Suprapubic skin (tissue), 4 donors: ENCODE measurements around the gene ASCC1. TPM values are rescaled to one million over a fixed set of nuclear protein-coding genes. Genes with fewer than 3 reads are reported as not detected.

Source experiments
- DNase-seq, 2 donors: peaks; one replicate each; pipeline ENCODE4 v3.0.0-alpha.2; 2019; ENCODE audit warnings: low spot score in 2 of 2
- H3K27ac ChIP-seq: fragments of 200-600 bp; sonication (generic); one replicate; pipeline ENCODE4 v1.5.1; 2019
- H3K27me3 ChIP-seq: fragments of 200-600 bp; sonication (generic); one replicate; pipeline ENCODE4 v1.5.1; 2019
- H3K36me3 ChIP-seq: fragments of 200-600 bp; sonication (generic); one replicate; pipeline ENCODE4 v1.5.1; 2019
- H3K4me1 ChIP-seq: fragments of 200-600 bp; sonication (generic); one replicate; pipeline ENCODE4 v1.5.1; 2019
- H3K4me3 ChIP-seq: fragments of 200-600 bp; sonication (generic); one replicate; pipeline ENCODE4 v1.5.1; 2019; ENCODE audit warnings: mild to moderate bottlenecking
- H3K9me3 ChIP-seq: fragments of 200-600 bp; sonication (generic); one replicate; pipeline ENCODE4 v1.5.1; 2019
- EP300 ChIP-seq: sonication (generic); formaldehyde crosslinking; IDR thresholded peaks from one replicate; pipeline ENCODE4 v1.6.1; 2017; ENCODE audit warnings: antibody characterized with exemption
- POLR2A ChIP-seq, 2 donors: fragments of 450-650 bp; IDR thresholded peaks; one replicate each; pipeline ENCODE4 v1.6.1; 2017; ENCODE audit warnings: antibody characterized with exemption in 2 of 2, mild to moderate bottlenecking in 2 of 2, moderate library complexity in 2 of 2
- POLR2AphosphoS5 ChIP-seq, 3 donors: sonication (generic); formaldehyde crosslinking; IDR thresholded peaks; one replicate each; pipeline ENCODE4 v1.6.1; 2017; ENCODE audit warnings: antibody characterized with exemption in 3 of 3
- WGBS: methylation state at CpG from one replicate; pipeline ENCODE4 v1.1.5; 2018; 5-methylcytosine and 5-hydroxymethylcytosine counted together
- total RNA-seq, 4 donors: library from RNA; depleted of rRNA; stranded (reverse); fragments of >200 nt; gene quantifications; one replicate each; pipeline ENCODE4 v1.1.0, GENCODE V29; 2016
- TF ChIP-seq, protein P1 (sequence below), 2 donors: fragments of 200-600 bp in 1 of 2; fragments of 450-650 bp in 1 of 2; sonication (generic) in 1 of 2; IDR thresholded peaks; one replicate each; pipeline ENCODE4 v1.5.1; 2016 to 2019; ENCODE audit warnings: antibody characterized with exemption in 2 of 2, mild to moderate bottlenecking in 1 of 2, moderate library complexity in 1 of 2

ASCC1 gene
- total RNA-seq, 4 donors from 2014 or later = 20.2 to 31.7 (median 21.2) TPM

DNA sequence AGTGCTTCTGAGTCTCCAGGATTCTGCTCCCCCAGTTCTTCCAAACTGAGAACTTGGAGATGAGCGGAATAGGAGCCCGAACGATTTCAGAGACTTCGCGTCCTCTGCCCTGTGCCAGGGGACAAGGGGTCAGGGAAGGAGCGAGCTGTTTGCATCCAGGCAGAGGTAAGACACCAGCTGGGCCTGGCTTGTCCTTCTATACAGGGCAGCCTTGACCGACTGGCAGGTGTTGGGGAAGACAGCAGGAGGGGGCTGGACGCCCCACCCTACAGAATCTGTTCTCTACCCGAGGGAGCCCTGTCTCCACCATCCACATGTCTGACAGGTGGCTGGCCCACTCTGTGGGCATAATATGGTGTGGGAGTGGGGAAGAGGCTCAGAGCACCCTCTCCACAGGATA lies 134.9 kb downstream of the ASCC1 start:
- Histone ChIP-seq H3K36me3 (no peaks in the 10 kb centered on the region), H3K9me3 (no peaks in the 10 kb centered on the region), H3K27ac (no peak overlapping the region), H3K27me3 (no peaks in the 10 kb centered on the region), H3K4me3 (no peak overlapping the region), H3K4me1 (no peaks in the 10 kb centered on the region)
- TF ChIP-seq, protein P1, sequence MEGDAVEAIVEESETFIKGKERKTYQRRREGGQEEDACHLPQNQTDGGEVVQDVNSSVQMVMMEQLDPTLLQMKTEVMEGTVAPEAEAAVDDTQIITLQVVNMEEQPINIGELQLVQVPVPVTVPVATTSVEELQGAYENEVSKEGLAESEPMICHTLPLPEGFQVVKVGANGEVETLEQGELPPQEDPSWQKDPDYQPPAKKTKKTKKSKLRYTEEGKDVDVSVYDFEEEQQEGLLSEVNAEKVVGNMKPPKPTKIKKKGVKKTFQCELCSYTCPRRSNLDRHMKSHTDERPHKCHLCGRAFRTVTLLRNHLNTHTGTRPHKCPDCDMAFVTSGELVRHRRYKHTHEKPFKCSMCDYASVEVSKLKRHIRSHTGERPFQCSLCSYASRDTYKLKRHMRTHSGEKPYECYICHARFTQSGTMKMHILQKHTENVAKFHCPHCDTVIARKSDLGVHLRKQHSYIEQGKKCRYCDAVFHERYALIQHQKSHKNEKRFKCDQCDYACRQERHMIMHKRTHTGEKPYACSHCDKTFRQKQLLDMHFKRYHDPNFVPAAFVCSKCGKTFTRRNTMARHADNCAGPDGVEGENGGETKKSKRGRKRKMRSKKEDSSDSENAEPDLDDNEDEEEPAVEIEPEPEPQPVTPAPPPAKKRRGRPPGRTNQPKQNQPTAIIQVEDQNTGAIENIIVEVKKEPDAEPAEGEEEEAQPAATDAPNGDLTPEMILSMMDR (IDR thresholded peaks at IDR 0.05) = no peak
- TF ChIP-seq EP300 (no peak), POLR2A (IDR thresholded peaks at IDR 0.05) (no peak), POLR2AphosphoS5 (IDR thresholded peaks at IDR 0.05) (no peak)
- WGBS = 93% methylated on average over 9 of the region's 9 CpGs
- DNase-seq = no peak

- TF ChIP-seq POLR2A (IDR thresholded peaks at IDR 0.05) (no peak), EP300 (no peak), POLR2AphosphoS5 (IDR thresholded peaks at IDR 0.05) (no peak)
- TF ChIP-seq, protein P1 (IDR thresholded peaks at IDR 0.05) = no peak
- no peaks in the 10 kb centered on the region for H3K4me1 ChIP-seq
- 87% methylated on average over 8 of the region's 14 CpGs for WGBS
- DNase-seq = no peak
- no peak overlapping the region for H3K27ac ChIP-seq
- H3K36me3 ChIP-seq = no peaks in the 10 kb centered on the region
- no peaks in the 10 kb centered on the region for H3K9me3 ChIP-seq
- H3K27me3 ChIP-seq = no peaks in the 10 kb centered on the region
- no peak overlapping the region for H3K4me3 ChIP-seq
These were observed 135.8 kb downstream of the ASCC1 start for GRCh38 chr10:72080042-72080975.

DNA sequence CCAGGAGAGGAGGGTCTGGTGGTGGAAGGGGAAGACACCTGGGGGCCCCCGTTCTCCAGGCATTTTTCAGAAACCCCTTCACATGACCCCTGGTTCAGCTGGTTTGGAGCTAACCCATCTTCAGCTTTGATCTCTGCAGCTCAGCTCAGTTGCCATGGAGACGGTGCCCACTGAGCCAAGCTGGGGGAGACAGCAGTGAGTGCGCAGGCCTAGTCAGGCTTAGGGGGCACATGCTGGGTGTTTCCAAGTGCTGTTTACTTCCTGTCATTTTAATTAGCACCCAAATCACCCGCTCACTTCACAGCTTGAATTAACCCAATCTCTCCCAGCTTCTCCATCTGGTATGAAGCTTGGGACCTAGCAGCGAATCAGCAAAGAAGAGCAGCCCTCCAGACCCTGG lies 136.7 kb downstream of the ASCC1 start:
- H3K4me3 ChIP-seq = no peak overlapping the region
- H3K36me3 ChIP-seq = no peaks in the 10 kb centered on the region
- H3K9me3 ChIP-seq = no peaks in the 10 kb centered on the region
- WGBS = 64% methylated on average over 4 of the region's 5 CpGs
- no peaks in the 10 kb centered on the region for H3K4me1 ChIP-seq
- no peak overlapping the region for H3K27ac ChIP-seq
- H3K27me3 ChIP-seq = no peaks in the 10 kb centered on the region
- TF ChIP-seq EP300 (no peak), POLR2AphosphoS5 (IDR thresholded peaks at IDR 0.05) (no peak), POLR2A (IDR thresholded peaks at IDR 0.05) (no peak)
- TF ChIP-seq, protein P1 (IDR thresholded peaks at IDR 0.05) = no peak
- DNase-seq = no peak

DNA sequence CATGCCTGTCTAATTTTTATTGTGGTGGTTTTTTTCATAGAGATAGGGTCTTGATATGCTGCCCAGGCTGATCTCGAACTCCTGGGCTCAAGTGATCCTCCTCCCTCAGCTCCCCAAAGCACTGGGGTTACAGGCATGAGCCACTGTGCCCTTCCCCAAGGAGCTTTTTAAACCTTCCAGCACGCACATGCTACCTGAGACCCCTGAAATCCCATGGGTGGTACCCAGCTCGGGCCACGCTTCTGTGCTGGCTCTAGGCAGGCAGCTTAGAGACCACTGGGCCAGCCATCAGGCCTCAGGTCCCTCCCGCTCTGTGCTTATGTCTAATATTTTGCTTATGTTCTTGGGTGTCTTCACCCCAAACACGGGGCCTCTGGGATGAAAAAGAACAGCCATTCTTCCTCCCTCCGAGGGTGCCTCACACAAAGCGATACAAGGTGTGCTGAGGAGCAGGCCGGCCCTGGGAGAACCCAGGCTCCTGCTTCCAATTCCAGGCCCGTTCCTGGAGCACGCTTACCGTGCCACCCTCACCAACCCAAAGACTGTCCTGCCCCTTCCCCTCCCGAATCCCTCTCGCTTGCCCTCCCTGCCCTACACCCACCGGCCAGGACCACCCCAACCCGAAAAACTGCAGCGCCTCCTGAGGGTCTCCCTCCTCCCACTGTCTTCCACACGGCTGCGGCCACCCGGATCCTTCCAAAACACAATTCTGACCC lies 138.6 kb downstream of the ASCC1 start:
- no peak for DNase-seq
- no peak overlapping the region for H3K27ac ChIP-seq
- H3K27me3 ChIP-seq = no peaks in the 10 kb centered on the region
- H3K36me3 ChIP-seq = no peaks in the 10 kb centered on the region
- no peaks in the 10 kb centered on the region for H3K4me1 ChIP-seq
- WGBS = 89% methylated on average over 20 of the region's 20 CpGs
- no peak for TF ChIP-seq POLR2A (IDR thresholded peaks at IDR 0.05)
- TF ChIP-seq EP300 = no peak
- TF ChIP-seq, protein P1 (IDR thresholded peaks at IDR 0.05) = no peak
- no peaks in the 10 kb centered on the region for H3K9me3 ChIP-seq
- no peak overlapping the region for H3K4me3 ChIP-seq

GRCh38 chr10:72076756-72077155 lies 139.3 kb downstream of the ASCC1 start:
- no peaks in the 10 kb centered on the region for H3K27me3 ChIP-seq
- no peak overlapping the region for H3K4me3 ChIP-seq
- WGBS = 80% methylated on average over 5 of the region's 5 CpGs
- no peaks in the 10 kb centered on the region for H3K4me1 ChIP-seq
- no peak overlapping the region for H3K27ac ChIP-seq
- no peaks in the 10 kb centered on the region for H3K9me3 ChIP-seq
- TF ChIP-seq POLR2AphosphoS5 (IDR thresholded peaks at IDR 0.05) = no peak
- TF ChIP-seq, protein P1 (IDR thresholded peaks at IDR 0.05) = no peak
- TF ChIP-seq EP300 = no peak
- no peak for TF ChIP-seq POLR2A (IDR thresholded peaks at IDR 0.05)
- DNase-seq = no peak
- no peaks in the 10 kb centered on the region for H3K36me3 ChIP-seq
